ENCODE data around the gene KCNQ1. TPM values are rescaled to one million over a fixed set of nuclear protein-coding genes. Genes with fewer than 3 reads are reported as not detected.

Gene KCNQ1
- total and polyA plus RNA-seq, 2 of the 13 experiments (the other 11 are each of a cell fraction or from before 2014, with no cell fraction given), result 0.02 to 0.08 TPM

DNA sequence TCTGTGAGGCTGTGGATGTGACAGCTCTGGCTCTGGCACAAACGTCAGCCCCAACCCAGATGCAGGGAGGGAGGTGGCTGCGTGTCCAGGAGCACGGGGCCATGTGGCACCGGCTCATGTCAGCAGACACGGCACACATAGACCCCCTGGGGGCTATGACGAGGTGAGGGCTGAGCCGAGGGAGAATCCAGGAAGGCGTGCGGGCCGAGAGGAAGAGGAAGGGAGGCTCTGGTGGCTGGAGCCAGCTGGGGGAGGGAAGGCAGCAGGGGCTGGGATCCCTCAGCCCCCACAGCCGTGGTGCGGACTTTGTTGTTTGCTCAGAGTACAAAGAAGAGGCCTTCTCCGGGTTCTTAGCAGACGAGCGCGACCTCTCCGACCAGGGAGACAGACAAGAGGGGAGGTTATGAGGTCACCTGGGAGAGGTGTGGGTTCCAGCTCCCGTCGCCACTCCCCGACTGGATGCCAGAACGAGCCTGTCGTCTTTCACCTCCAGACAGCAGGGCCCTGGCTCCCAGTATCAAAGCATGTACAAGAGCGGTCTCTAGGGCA is 394.7 kb downstream of the KCNQ1 start (continued):
- TF ChIP-seq, protein P1, sequence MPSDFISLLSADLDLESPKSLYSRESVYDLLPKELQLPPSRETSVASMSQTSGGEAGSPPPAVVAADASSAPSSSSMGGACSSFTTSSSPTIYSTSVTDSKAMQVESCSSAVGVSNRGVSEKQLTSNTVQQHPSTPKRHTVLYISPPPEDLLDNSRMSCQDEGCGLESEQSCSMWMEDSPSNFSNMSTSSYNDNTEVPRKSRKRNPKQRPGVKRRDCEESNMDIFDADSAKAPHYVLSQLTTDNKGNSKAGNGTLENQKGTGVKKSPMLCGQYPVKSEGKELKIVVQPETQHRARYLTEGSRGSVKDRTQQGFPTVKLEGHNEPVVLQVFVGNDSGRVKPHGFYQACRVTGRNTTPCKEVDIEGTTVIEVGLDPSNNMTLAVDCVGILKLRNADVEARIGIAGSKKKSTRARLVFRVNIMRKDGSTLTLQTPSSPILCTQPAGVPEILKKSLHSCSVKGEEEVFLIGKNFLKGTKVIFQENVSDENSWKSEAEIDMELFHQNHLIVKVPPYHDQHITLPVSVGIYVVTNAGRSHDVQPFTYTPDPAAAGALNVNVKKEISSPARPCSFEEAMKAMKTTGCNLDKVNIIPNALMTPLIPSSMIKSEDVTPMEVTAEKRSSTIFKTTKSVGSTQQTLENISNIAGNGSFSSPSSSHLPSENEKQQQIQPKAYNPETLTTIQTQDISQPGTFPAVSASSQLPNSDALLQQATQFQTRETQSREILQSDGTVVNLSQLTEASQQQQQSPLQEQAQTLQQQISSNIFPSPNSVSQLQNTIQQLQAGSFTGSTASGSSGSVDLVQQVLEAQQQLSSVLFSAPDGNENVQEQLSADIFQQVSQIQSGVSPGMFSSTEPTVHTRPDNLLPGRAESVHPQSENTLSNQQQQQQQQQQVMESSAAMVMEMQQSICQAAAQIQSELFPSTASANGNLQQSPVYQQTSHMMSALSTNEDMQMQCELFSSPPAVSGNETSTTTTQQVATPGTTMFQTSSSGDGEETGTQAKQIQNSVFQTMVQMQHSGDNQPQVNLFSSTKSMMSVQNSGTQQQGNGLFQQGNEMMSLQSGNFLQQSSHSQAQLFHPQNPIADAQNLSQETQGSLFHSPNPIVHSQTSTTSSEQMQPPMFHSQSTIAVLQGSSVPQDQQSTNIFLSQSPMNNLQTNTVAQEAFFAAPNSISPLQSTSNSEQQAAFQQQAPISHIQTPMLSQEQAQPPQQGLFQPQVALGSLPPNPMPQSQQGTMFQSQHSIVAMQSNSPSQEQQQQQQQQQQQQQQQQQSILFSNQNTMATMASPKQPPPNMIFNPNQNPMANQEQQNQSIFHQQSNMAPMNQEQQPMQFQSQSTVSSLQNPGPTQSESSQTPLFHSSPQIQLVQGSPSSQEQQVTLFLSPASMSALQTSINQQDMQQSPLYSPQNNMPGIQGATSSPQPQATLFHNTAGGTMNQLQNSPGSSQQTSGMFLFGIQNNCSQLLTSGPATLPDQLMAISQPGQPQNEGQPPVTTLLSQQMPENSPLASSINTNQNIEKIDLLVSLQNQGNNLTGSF (CRISPR knock-in tag; IDR thresholded peaks at IDR 0.05), result no peak
- TF ChIP-seq, protein P2, sequence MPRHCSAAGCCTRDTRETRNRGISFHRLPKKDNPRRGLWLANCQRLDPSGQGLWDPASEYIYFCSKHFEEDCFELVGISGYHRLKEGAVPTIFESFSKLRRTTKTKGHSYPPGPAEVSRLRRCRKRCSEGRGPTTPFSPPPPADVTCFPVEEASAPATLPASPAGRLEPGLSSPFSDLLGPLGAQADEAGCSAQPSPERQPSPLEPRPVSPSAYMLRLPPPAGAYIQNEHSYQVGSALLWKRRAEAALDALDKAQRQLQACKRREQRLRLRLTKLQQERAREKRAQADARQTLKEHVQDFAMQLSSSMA (CRISPR knock-in tag; IDR thresholded peaks at IDR 0.05), result no peak
- TF ChIP-seq GATAD2A (CRISPR knock-in tag; IDR thresholded peaks at IDR 0.05) (peak; percentile 22; the same call in 1 of the 2 replicates), KLF16 (CRISPR knock-in tag; IDR thresholded peaks at IDR 0.05) (no peak), ZNF337 (CRISPR knock-in tag; IDR thresholded peaks at IDR 0.05; ENCODE audit: borderline replicate concordance, low read depth) (no peak), ELF4 (CRISPR knock-in tag; IDR thresholded peaks at IDR 0.05; ENCODE audit: borderline replicate concordance) (no peak), ZNF83 (CRISPR knock-in tag; IDR thresholded peaks at IDR 0.05; ENCODE audit: borderline replicate concordance) (no peak), KAT8 (CRISPR knock-in tag; IDR thresholded peaks at IDR 0.05) (no peak), ZNF549 (CRISPR knock-in tag; IDR thresholded peaks at IDR 0.05) (no peak), TAF15 (IDR thresholded peaks at IDR 0.05; ENCODE audit: low read depth, low read length, poor library complexity, severe bottlenecking) (no peak), ZNF326 (CRISPR knock-in tag; IDR thresholded peaks at IDR 0.05; ENCODE audit: borderline replicate concordance) (no peak), MIER2 (CRISPR knock-in tag; IDR thresholded peaks at IDR 0.05) (no peak)
- TF ChIP-seq, protein P3, sequence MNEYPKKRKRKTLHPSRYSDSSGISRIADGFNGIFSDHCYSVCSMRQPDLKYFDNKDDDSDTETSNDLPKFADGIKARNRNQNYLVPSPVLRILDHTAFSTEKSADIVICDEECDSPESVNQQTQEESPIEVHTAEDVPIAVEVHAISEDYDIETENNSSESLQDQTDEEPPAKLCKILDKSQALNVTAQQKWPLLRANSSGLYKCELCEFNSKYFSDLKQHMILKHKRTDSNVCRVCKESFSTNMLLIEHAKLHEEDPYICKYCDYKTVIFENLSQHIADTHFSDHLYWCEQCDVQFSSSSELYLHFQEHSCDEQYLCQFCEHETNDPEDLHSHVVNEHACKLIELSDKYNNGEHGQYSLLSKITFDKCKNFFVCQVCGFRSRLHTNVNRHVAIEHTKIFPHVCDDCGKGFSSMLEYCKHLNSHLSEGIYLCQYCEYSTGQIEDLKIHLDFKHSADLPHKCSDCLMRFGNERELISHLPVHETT (CRISPR knock-in tag; conservative IDR thresholded peaks at IDR 0.05), result no peak
- TF ChIP-seq, protein P4, sequence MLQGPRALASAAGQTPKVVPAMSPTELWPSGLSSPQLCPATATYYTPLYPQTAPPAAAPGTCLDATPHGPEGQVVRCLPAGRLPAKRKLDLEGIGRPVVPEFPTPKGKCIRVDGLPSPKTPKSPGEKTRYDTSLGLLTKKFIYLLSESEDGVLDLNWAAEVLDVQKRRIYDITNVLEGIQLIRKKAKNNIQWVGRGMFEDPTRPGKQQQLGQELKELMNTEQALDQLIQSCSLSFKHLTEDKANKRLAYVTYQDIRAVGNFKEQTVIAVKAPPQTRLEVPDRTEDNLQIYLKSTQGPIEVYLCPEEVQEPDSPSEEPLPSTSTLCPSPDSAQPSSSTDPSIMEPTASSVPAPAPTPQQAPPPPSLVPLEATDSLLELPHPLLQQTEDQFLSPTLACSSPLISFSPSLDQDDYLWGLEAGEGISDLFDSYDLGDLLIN (CRISPR knock-in tag; IDR thresholded peaks at IDR 0.05; ENCODE audit: borderline replicate concordance), result no peak
- TF ChIP-seq, protein P5, sequence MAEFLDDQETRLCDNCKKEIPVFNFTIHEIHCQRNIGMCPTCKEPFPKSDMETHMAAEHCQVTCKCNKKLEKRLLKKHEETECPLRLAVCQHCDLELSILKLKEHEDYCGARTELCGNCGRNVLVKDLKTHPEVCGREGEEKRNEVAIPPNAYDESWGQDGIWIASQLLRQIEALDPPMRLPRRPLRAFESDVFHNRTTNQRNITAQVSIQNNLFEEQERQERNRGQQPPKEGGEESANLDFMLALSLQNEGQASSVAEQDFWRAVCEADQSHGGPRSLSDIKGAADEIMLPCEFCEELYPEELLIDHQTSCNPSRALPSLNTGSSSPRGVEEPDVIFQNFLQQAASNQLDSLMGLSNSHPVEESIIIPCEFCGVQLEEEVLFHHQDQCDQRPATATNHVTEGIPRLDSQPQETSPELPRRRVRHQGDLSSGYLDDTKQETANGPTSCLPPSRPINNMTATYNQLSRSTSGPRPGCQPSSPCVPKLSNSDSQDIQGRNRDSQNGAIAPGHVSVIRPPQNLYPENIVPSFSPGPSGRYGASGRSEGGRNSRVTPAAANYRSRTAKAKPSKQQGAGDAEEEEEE (CRISPR knock-in tag; IDR thresholded peaks at IDR 0.05; ENCODE audit: borderline replicate concordance), result no peak

All from HepG2 (cell line).